ENCODE data around the gene RABEP1.

GRCh38 chr17:5281814-5282641 lies at the start of gene RABEP1:
- TF ChIP-seq CTCF (IDR thresholded peaks at IDR 0.05 in 4 of 5, conservative IDR thresholded peaks at IDR 0.05 in 1 of 5): peak; percentile 7 to 53 (median 32)
- peak; percentile 96 to 97 for TF ChIP-seq POLR2A (IDR thresholded peaks at IDR 0.05)

All from gastrocnemius medialis (tissue), 4 donors.